ENCODE results near the gene LRRK1. TPM values are rescaled to one million over a fixed set of nuclear protein-coding genes. Genes with fewer than 3 reads are reported as not detected.

The LRRK1 gene
- total RNA-seq, 1 donor from 2014 or later: 0.86 TPM

DNA sequence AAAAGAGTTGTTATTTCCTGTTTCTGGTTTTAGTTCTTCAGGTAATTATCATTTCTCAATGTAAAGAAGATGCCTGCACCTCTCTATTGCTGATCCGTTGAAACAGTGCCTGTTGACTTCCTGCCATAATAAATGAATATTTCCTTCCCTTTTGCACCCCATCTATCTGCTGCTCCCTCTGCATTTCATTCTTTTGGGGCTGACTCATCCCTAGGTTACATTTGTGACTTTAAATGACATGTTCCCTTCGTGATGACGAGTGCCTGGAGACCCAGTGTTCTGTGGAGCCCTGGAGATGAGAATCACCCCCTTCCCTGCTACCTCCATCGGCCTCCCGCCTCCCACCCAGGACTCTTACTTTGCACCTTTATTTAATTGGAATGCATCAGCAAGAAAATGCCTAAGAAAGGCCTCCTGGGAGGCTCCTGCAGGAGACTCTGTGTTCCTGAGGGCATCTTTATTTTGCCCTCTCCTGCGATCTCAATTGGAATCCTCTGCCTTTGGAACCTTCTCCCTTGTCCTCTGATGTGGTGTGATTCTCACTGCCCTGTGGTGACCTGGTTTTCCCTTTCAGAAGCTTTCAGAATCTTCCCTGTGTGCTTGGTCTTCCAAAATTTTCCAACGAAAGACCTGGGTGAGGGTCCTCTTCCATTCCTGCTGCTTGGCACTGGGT lies 13.7 kb downstream of the LRRK1 start:
- no peak overlapping the region for H3K4me3 Mint-ChIP-seq (ENCODE audit: low read depth)
- peaks cover 14% of the 10 kb centered on the region for H3K27me3 Mint-ChIP-seq
- peaks cover 14% of the 10 kb centered on the region for H3K4me1 Mint-ChIP-seq (ENCODE audit: low read depth)
- H3K9me3 Mint-ChIP-seq (ENCODE audit: low read depth): no peaks in the 10 kb centered on the region
- TF ChIP-seq, protein P1, sequence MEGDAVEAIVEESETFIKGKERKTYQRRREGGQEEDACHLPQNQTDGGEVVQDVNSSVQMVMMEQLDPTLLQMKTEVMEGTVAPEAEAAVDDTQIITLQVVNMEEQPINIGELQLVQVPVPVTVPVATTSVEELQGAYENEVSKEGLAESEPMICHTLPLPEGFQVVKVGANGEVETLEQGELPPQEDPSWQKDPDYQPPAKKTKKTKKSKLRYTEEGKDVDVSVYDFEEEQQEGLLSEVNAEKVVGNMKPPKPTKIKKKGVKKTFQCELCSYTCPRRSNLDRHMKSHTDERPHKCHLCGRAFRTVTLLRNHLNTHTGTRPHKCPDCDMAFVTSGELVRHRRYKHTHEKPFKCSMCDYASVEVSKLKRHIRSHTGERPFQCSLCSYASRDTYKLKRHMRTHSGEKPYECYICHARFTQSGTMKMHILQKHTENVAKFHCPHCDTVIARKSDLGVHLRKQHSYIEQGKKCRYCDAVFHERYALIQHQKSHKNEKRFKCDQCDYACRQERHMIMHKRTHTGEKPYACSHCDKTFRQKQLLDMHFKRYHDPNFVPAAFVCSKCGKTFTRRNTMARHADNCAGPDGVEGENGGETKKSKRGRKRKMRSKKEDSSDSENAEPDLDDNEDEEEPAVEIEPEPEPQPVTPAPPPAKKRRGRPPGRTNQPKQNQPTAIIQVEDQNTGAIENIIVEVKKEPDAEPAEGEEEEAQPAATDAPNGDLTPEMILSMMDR (IDR thresholded peaks at IDR 0.05; ENCODE audit: unreplicated experiment): no peak
- no peak for DNase-seq (ENCODE audit: low spot score, unreplicated experiment)
- H3K36me3 Mint-ChIP-seq (ENCODE audit: insufficient read depth): no peaks in the 10 kb centered on the region
- no peak overlapping the region for H3K27ac Mint-ChIP-seq

DNA sequence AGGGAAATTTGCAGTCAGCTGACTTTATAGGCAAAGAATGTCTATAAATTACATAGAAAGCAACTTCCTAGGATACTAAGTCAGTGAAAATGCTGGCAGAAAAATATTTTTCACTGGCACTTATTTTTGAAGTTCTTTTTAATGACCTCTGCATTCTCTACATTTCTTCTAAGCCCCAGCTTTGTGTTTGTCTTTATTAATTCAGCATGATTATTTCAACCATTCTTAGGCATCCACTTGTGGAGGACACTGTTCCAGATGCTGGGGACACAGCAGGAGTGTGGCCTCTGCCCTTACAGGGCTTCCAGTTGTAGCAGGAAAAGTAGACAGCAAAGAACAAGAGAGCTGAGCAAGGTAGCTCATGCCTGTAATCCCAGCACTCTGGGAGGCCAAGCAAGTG lies 15.0 kb downstream of the LRRK1 start:
- peaks cover 6% of the 10 kb centered on the region for H3K4me1 Mint-ChIP-seq (ENCODE audit: low read depth)
- peaks cover 11% of the 10 kb centered on the region for H3K27me3 Mint-ChIP-seq
- no peak overlapping the region for H3K27ac Mint-ChIP-seq
- H3K9me3 Mint-ChIP-seq (ENCODE audit: low read depth): no peaks in the 10 kb centered on the region
- TF ChIP-seq, protein P1 (IDR thresholded peaks at IDR 0.05; ENCODE audit: unreplicated experiment): no peak
- H3K36me3 Mint-ChIP-seq (ENCODE audit: insufficient read depth): no peaks in the 10 kb centered on the region
- no peak for DNase-seq (ENCODE audit: low spot score, unreplicated experiment)
- no peak overlapping the region for H3K4me3 Mint-ChIP-seq (ENCODE audit: low read depth)

DNA sequence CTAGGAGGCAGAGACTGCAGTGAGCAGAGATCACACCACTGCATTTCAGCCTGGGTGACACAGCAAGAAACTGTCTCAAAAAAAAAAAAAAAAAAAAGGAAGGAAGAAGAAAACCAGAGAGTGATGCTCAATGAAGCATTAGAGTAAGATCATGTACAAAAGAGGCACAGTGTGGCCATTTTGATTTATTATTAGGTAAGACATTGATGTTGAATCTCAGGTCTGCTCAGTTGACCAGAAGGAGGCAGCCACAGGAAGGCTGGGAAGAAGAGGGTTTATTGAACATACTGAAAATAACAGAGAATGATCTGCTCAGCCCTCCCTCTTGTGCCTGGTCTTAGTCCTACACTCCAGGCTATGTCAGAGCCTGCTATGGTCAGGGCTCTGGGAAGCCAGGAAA lies 15.6 kb downstream of the LRRK1 start:
- DNase-seq (ENCODE audit: low spot score, unreplicated experiment): no peak
- H3K36me3 Mint-ChIP-seq (ENCODE audit: insufficient read depth): no peaks in the 10 kb centered on the region
- no peak overlapping the region for H3K27ac Mint-ChIP-seq

DNA sequence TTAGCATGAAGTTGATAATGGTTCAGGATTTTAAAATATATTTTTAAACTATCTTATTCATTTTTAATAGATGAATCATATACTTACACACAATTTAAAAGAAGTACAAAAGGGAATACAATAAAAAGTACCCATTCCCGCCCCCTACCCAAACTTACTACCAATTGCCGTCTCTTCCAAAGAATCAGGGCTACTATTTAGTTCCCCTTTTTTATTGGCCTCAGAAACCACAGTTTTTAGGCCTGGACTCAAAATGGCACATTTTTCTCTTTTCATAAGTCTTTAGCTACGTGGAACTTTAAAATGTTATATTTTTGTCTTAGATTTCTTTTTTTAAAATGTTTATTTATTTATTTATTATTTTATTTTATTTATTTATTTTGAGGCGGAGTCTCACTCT lies 18.0 kb downstream of the LRRK1 start:
- Mint-ChIP-seq H3K36me3 (ENCODE audit: insufficient read depth) (no peaks in the 10 kb centered on the region), H3K27me3 (peaks cover 8% of the 10 kb centered on the region), H3K4me1 (ENCODE audit: low read depth) (no peaks in the 10 kb centered on the region), H3K27ac (no peak overlapping the region), H3K4me3 (ENCODE audit: low read depth) (no peak overlapping the region), H3K9me3 (ENCODE audit: low read depth) (no peaks in the 10 kb centered on the region)
- TF ChIP-seq, protein P1 (IDR thresholded peaks at IDR 0.05; ENCODE audit: unreplicated experiment): no peak
- DNase-seq (ENCODE audit: low spot score, unreplicated experiment): no peak

More for the DNA sequence above, 15.6 kb downstream of the LRRK1 start:
- Mint-ChIP-seq H3K9me3 (ENCODE audit: low read depth) (no peaks in the 10 kb centered on the region), H3K4me1 (ENCODE audit: low read depth) (peaks cover under 1% of the 10 kb centered on the region), H3K27me3 (peaks cover 11% of the 10 kb centered on the region), H3K4me3 (ENCODE audit: low read depth) (no peak overlapping the region)
- TF ChIP-seq, protein P1 (IDR thresholded peaks at IDR 0.05; ENCODE audit: unreplicated experiment): no peak

DNA sequence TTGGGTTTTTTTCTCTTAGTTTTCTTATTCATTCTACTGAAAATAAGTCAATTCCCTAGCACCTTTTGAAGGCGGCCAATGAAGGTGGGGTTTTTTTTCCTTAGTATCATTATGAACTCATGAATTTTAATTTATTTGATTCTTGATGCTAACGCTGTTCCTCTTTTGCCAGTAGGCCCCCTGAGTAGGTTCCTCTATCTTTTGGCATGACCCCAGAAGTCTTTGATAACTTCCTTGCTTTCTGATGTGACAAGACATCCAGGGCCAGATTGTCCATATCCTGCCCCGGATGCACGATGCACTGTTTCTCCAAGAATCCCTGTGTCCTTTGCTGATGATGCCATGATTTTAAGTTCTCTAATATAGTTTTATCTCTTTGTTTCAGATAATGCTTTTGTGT lies 20.6 kb downstream of the LRRK1 start:
- no peak overlapping the region for H3K27ac Mint-ChIP-seq
- no peaks in the 10 kb centered on the region for H3K36me3 Mint-ChIP-seq (ENCODE audit: insufficient read depth)
- no peaks in the 10 kb centered on the region for H3K27me3 Mint-ChIP-seq
- H3K4me1 Mint-ChIP-seq (ENCODE audit: low read depth): no peaks in the 10 kb centered on the region
- no peaks in the 10 kb centered on the region for H3K9me3 Mint-ChIP-seq (ENCODE audit: low read depth)
- DNase-seq (ENCODE audit: low spot score, unreplicated experiment): no peak
- no peak overlapping the region for H3K4me3 Mint-ChIP-seq (ENCODE audit: low read depth)
- TF ChIP-seq, protein P1 (IDR thresholded peaks at IDR 0.05; ENCODE audit: unreplicated experiment): no peak

Measured in progenitor cell of endocrine pancreas (in vitro differentiated cells).